ENCODE results near the gene RHBDL1.
A peak's percentile ranks its signal among the peaks of the same experiment; 100 is the strongest.

The RHBDL1 gene

GRCh38 chr16:630815-631405, 44.6 kb upstream of the RHBDL1 start, which contains the start of gene WFIKKN1:
TSS of gene WFIKKN1 (plus strand) at chr16:630985. CDS start at chr16:631254, 269 bp downstream.
- Histone ChIP-seq H3K4me1 (ENCODE audit: control insufficient read depth, insufficient read depth, low read length) (peaks cover 14% of the 10 kb centered on the region), H3K9me3 (ENCODE audit: control insufficient read depth, insufficient read depth, low read length) (no peaks in the 10 kb centered on the region), H3K27ac (ENCODE audit: low read length) (no peak within 1 kb of the TSS), H3K27me3 (ENCODE audit: control insufficient read depth, insufficient read depth, low read length) (no peaks in the 10 kb centered on the region), H3K36me3 (ENCODE audit: control insufficient read depth, insufficient read depth, low read length) (peaks cover 18% of the 10 kb centered on the region), H3K4me3 (ENCODE audit: low read length) (peak within 1 kb of the TSS; percentile 10; the same call in 1 of the 2 replicates)
- no CpG with 5 or more reads among the region's 23 CpGs for WGBS (ENCODE audit: insufficient coverage, insufficient read length)
- no peak for DNase-seq (ENCODE audit: low read depth, low spot score)

- Histone ChIP-seq H3K4me3 (ENCODE audit: low read length) (no peak overlapping the region), H3K27ac (ENCODE audit: low read length) (no peak overlapping the region), H3K27me3 (ENCODE audit: control insufficient read depth, insufficient read depth, low read length) (no peaks in the 10 kb centered on the region), H3K36me3 (ENCODE audit: control insufficient read depth, insufficient read depth, low read length) (peaks cover 18% of the 10 kb centered on the region), H3K4me1 (ENCODE audit: control insufficient read depth, insufficient read depth, low read length) (peaks cover 14% of the 10 kb centered on the region), H3K9me3 (ENCODE audit: control insufficient read depth, insufficient read depth, low read length) (no peaks in the 10 kb centered on the region)
- no peak for DNase-seq (ENCODE audit: low read depth, low spot score)
- 100% methylated on average over 2 of the region's 9 CpGs for WGBS (ENCODE audit: insufficient coverage, insufficient read length)
These were observed 43.6 kb upstream of the RHBDL1 start for GRCh38 chr16:631808-632358.

GRCh38 chr16:632486-633335, 42.8 kb upstream of the RHBDL1 start:
- Histone ChIP-seq H3K36me3 (ENCODE audit: control insufficient read depth, insufficient read depth, low read length) (peaks cover 18% of the 10 kb centered on the region), H3K9me3 (ENCODE audit: control insufficient read depth, insufficient read depth, low read length) (no peaks in the 10 kb centered on the region), H3K27ac (ENCODE audit: low read length) (no peak overlapping the region), H3K4me1 (ENCODE audit: control insufficient read depth, insufficient read depth, low read length) (peaks cover 12% of the 10 kb centered on the region), H3K27me3 (ENCODE audit: control insufficient read depth, insufficient read depth, low read length) (no peaks in the 10 kb centered on the region), H3K4me3 (ENCODE audit: low read length) (no peak overlapping the region)
- no peak for DNase-seq (ENCODE audit: low read depth, low spot score)
- no CpG with 5 or more reads among the region's 67 CpGs for WGBS (ENCODE audit: insufficient coverage, insufficient read length)

- Histone ChIP-seq H3K27me3 (ENCODE audit: control insufficient read depth, insufficient read depth, low read length) (no peaks in the 10 kb centered on the region), H3K4me1 (ENCODE audit: control insufficient read depth, insufficient read depth, low read length) (peaks cover 15% of the 10 kb centered on the region), H3K4me3 (ENCODE audit: low read length) (no peak overlapping the region), H3K36me3 (ENCODE audit: control insufficient read depth, insufficient read depth, low read length) (peaks cover 17% of the 10 kb centered on the region), H3K9me3 (ENCODE audit: control insufficient read depth, insufficient read depth, low read length) (no peaks in the 10 kb centered on the region), H3K27ac (ENCODE audit: low read length) (no peak overlapping the region)
- no CpG with 5 or more reads among the region's 74 CpGs for WGBS (ENCODE audit: insufficient coverage, insufficient read length)
- DNase-seq (ENCODE audit: low read depth, low spot score) = no peak
These were observed 42.0 kb upstream of the RHBDL1 start for GRCh38 chr16:633336-634050.

GRCh38 chr16:634051-634670, 41.3 kb upstream of the RHBDL1 start:
- DNase-seq (ENCODE audit: low read depth, low spot score) = no peak
- Histone ChIP-seq H3K27ac (ENCODE audit: low read length) (no peak overlapping the region), H3K4me3 (ENCODE audit: low read length) (no peak overlapping the region), H3K36me3 (ENCODE audit: control insufficient read depth, insufficient read depth, low read length) (peaks cover 16% of the 10 kb centered on the region), H3K4me1 (ENCODE audit: control insufficient read depth, insufficient read depth, low read length) (peaks cover 14% of the 10 kb centered on the region), H3K27me3 (ENCODE audit: control insufficient read depth, insufficient read depth, low read length) (no peaks in the 10 kb centered on the region), H3K9me3 (ENCODE audit: control insufficient read depth, insufficient read depth, low read length) (no peaks in the 10 kb centered on the region)
- no CpG with 5 or more reads among the region's 22 CpGs for WGBS (ENCODE audit: insufficient coverage, insufficient read length)

GRCh38 chr16:634996-635395, 40.5 kb upstream of the RHBDL1 start:
- no peak for DNase-seq (ENCODE audit: low read depth, low spot score)
- H3K9me3 ChIP-seq (ENCODE audit: control insufficient read depth, insufficient read depth, low read length) = no peaks in the 10 kb centered on the region
- no CpG with 5 or more reads among the region's 7 CpGs for WGBS (ENCODE audit: insufficient coverage, insufficient read length)
- peaks cover 11% of the 10 kb centered on the region for H3K4me1 ChIP-seq (ENCODE audit: control insufficient read depth, insufficient read depth, low read length)
- no peaks in the 10 kb centered on the region for H3K27me3 ChIP-seq (ENCODE audit: control insufficient read depth, insufficient read depth, low read length)
- no peak overlapping the region for H3K27ac ChIP-seq (ENCODE audit: low read length)
- H3K4me3 ChIP-seq (ENCODE audit: low read length) = no peak overlapping the region
- H3K36me3 ChIP-seq (ENCODE audit: control insufficient read depth, insufficient read depth, low read length) = peaks cover 16% of the 10 kb centered on the region

GRCh38 chr16:635573-636205, 39.8 kb upstream of the RHBDL1 start:
- H3K4me3 ChIP-seq (ENCODE audit: low read length) = peak overlapping the region; percentile 78
- H3K27ac ChIP-seq (ENCODE audit: low read length) = no peak overlapping the region

GRCh38 chr16:636206-637080, 39.0 kb upstream of the RHBDL1 start, which contains the start of gene METTL26:
TSS of gene METTL26 (minus strand) at chr16:636305. CDS start at chr16:636290, 15 bp downstream.
- no peaks in the 10 kb centered on the region for H3K27me3 ChIP-seq (ENCODE audit: control insufficient read depth, insufficient read depth, low read length)
- H3K9me3 ChIP-seq (ENCODE audit: control insufficient read depth, insufficient read depth, low read length) = no peaks in the 10 kb centered on the region
- H3K27ac ChIP-seq (ENCODE audit: low read length) = no peak within 1 kb of the TSS
- WGBS (ENCODE audit: insufficient coverage, insufficient read length) = no CpG with 5 or more reads among the region's 91 CpGs
- H3K4me1 ChIP-seq (ENCODE audit: control insufficient read depth, insufficient read depth, low read length) = peaks cover 6% of the 10 kb centered on the region
- H3K4me3 ChIP-seq (ENCODE audit: low read length) = peak within 1 kb of the TSS; percentile 78
- DNase-seq (ENCODE audit: low read depth, low spot score) = peak; percentile 75
- H3K36me3 ChIP-seq (ENCODE audit: control insufficient read depth, insufficient read depth, low read length) = peaks cover 16% of the 10 kb centered on the region

More at GRCh38 chr16:635573-636205, 39.8 kb upstream of the RHBDL1 start:
- Histone ChIP-seq H3K36me3 (ENCODE audit: control insufficient read depth, insufficient read depth, low read length) (peaks cover 16% of the 10 kb centered on the region), H3K27me3 (ENCODE audit: control insufficient read depth, insufficient read depth, low read length) (no peaks in the 10 kb centered on the region), H3K9me3 (ENCODE audit: control insufficient read depth, insufficient read depth, low read length) (no peaks in the 10 kb centered on the region), H3K4me1 (ENCODE audit: control insufficient read depth, insufficient read depth, low read length) (peaks cover 6% of the 10 kb centered on the region)
- no CpG with 5 or more reads among the region's 55 CpGs for WGBS (ENCODE audit: insufficient coverage, insufficient read length)
- no peak for DNase-seq (ENCODE audit: low read depth, low spot score)
